HG03066 (cell line): ENCODE results near the gene PROZ.

Experiments
- ATAC-seq: cut with Tn5 transposase; IDR thresholded peaks from one replicate; pipeline ENCODE4 v1.9.1; 2021; ENCODE audit warnings: low read depth; ENCODE audit not compliant: unreplicated experiment

Gene PROZ

GRCh38 chr13:113171250-113172125, 13.0 kb downstream of the PROZ start:
- ATAC-seq: no peak

GRCh38 chr13:113172419-113172926, 14.0 kb downstream of the PROZ start:
- ATAC-seq: no peak

GRCh38 chr13:113176280-113176679, 17.8 kb downstream of the PROZ start:
- ATAC-seq: no peak

- no peak for ATAC-seq
These were observed 18.4 kb downstream of the PROZ start for GRCh38 chr13:113176822-113177221.

GRCh38 chr13:113178070-113178895, 19.8 kb downstream of the PROZ start:
- no peak for ATAC-seq

- ATAC-seq: no peak
These were observed 20.4 kb downstream of the PROZ start for GRCh38 chr13:113178896-113179167.

- no peak for ATAC-seq
These were observed 21.2 kb downstream of the PROZ start for GRCh38 chr13:113179374-113180230.

- ATAC-seq: no peak
These were observed 23.6 kb downstream of the PROZ start for GRCh38 chr13:113182046-113182445.

- ATAC-seq: no peak
These were observed 25.1 kb downstream of the PROZ start for GRCh38 chr13:113183450-113184129.

- ATAC-seq: no peak
These were observed 26.4 kb downstream of the PROZ start for GRCh38 chr13:113184568-113185440.

GRCh38 chr13:113186061-113186900, 27.8 kb downstream of the PROZ start:
- ATAC-seq: peak; percentile 96

GRCh38 chr13:113187263-113187669, 28.8 kb downstream of the PROZ start:
- ATAC-seq: no peak

GRCh38 chr13:113187883-113188665, 29.6 kb downstream of the PROZ start:
- no peak for ATAC-seq

GRCh38 chr13:113190181-113190580, 31.7 kb downstream of the PROZ start:
- ATAC-seq: no peak

- ATAC-seq: no peak
These were observed 33.8 kb downstream of the PROZ start for GRCh38 chr13:113192279-113192678.

- ATAC-seq: no peak
These were observed 34.5 kb downstream of the PROZ start for GRCh38 chr13:113192902-113193301.

GRCh38 chr13:113195360-113195759, 36.9 kb downstream of the PROZ start:
- ATAC-seq: no peak
